Ascending aorta (tissue), 2 donors: ENCODE measurements around the gene CHGA. TPM values are rescaled to one million over a fixed set of nuclear protein-coding genes. Genes with fewer than 3 reads are reported as not detected.

Experiments used
- DNase-seq, 2 donors: peaks; one replicate each; pipeline ENCODE4 v3.0.0-alpha.2; 2019; ENCODE audit warnings: low spot score in 2 of 2
- H3K27ac ChIP-seq, 2 donors: fragments of 200-600 bp; sonication (generic); one replicate each; pipeline ENCODE4 v1.5.1; 2016 to 2017; ENCODE audit warnings: mild to moderate bottlenecking in 1 of 2
- H3K27me3 ChIP-seq: fragments of 200-600 bp; sonication (generic); one replicate; pipeline ENCODE4 v1.5.1; 2017
- H3K36me3 ChIP-seq, 2 donors: fragments of 200-600 bp; sonication (generic); one replicate each; pipeline ENCODE4 v1.5.1; 2016
- H3K4me1 ChIP-seq, 2 donors: fragments of 200-600 bp; sonication (generic); one replicate each; pipeline ENCODE4 v1.5.1; 2016 to 2017; ENCODE audit warnings: mild to moderate bottlenecking in 1 of 2
- H3K4me3 ChIP-seq, 2 donors: fragments of 200-600 bp; sonication (generic); one replicate each; pipeline ENCODE4 v1.5.1; 2016 to 2017; ENCODE audit warnings: mild to moderate bottlenecking in 1 of 2
- H3K9me3 ChIP-seq, 2 donors: fragments of 200-600 bp; sonication (generic); one replicate each; pipeline ENCODE4 v1.5.1; 2016
- CTCF ChIP-seq, 3 experiments: fragments of 200-600 bp in 2 of 3; fragments of 450-650 bp in 1 of 3; sonication (generic) in 2 of 3; IDR thresholded peaks; one replicate each; pipeline ENCODE4 v1.5.1; 2016 to 2019; ENCODE audit warnings: antibody characterized with exemption in 3 of 3, mild to moderate bottlenecking in 1 of 3, moderate library complexity in 1 of 3
- intact Hi-C: fragments of 100-400 bp; cut with DNase I; formaldehyde crosslinking; loops from one replicate; pipeline ENCODE4 v1.15.1; 2023
- total RNA-seq: library from RNA; depleted of rRNA; stranded (reverse); fragments of >200 nt; gene quantifications from one replicate; pipeline ENCODE4 v1.1.0, GENCODE V29; 2016

The CHGA gene
- total RNA-seq, 1 donor from 2014 or later = 0.32 TPM

GRCh38 chr14:92924247-92924646 is 1.3 kb downstream of the CHGA start:
- Histone ChIP-seq H3K4me1 (no peaks in the 10 kb centered on the region), H3K27ac (no peak overlapping the region), H3K9me3 (no peaks in the 10 kb centered on the region), H3K4me3 (no peak overlapping the region), H3K36me3 (no peaks in the 10 kb centered on the region), H3K27me3 (no peaks in the 10 kb centered on the region)
- DNase-seq = no peak
- intact Hi-C loops = no loop called here
- TF ChIP-seq CTCF (IDR thresholded peaks at IDR 0.05) = no peak

GRCh38 chr14:92925446-92925845 is 2.5 kb downstream of the CHGA start:
- Histone ChIP-seq H3K27ac (no peak overlapping the region), H3K36me3 (no peaks in the 10 kb centered on the region), H3K4me3 (no peak overlapping the region), H3K4me1 (no peaks in the 10 kb centered on the region), H3K9me3 (no peaks in the 10 kb centered on the region), H3K27me3 (no peaks in the 10 kb centered on the region)
- no peak for TF ChIP-seq CTCF (IDR thresholded peaks at IDR 0.05)
- intact Hi-C loops = no loop called here
- no peak for DNase-seq

GRCh38 chr14:92926180-92926845 is 3.4 kb downstream of the CHGA start:
- Histone ChIP-seq H3K36me3 (no peaks in the 10 kb centered on the region), H3K27ac (no peak overlapping the region), H3K27me3 (no peaks in the 10 kb centered on the region), H3K4me1 (no peaks in the 10 kb centered on the region), H3K4me3 (no peak overlapping the region), H3K9me3 (no peaks in the 10 kb centered on the region)
- intact Hi-C loops = no loop called here
- no peak for DNase-seq
- TF ChIP-seq CTCF (IDR thresholded peaks at IDR 0.05) = no peak

GRCh38 chr14:92926931-92927330 is 4.0 kb downstream of the CHGA start:
- no peak overlapping the region for H3K27ac ChIP-seq
- intact Hi-C loops = no loop called here
- no peaks in the 10 kb centered on the region for H3K36me3 ChIP-seq
- no peaks in the 10 kb centered on the region for H3K27me3 ChIP-seq
- TF ChIP-seq CTCF (IDR thresholded peaks at IDR 0.05) = no peak
- DNase-seq = no peak
- H3K4me3 ChIP-seq = no peak overlapping the region
- H3K9me3 ChIP-seq = no peaks in the 10 kb centered on the region
- H3K4me1 ChIP-seq = no peaks in the 10 kb centered on the region

GRCh38 chr14:92927349-92928257 is 4.7 kb downstream of the CHGA start:
- no peak for DNase-seq
- no peaks in the 10 kb centered on the region for H3K36me3 ChIP-seq
- no peaks in the 10 kb centered on the region for H3K9me3 ChIP-seq
- H3K4me1 ChIP-seq = no peaks in the 10 kb centered on the region
- no peak overlapping the region for H3K27ac ChIP-seq
- TF ChIP-seq CTCF (IDR thresholded peaks at IDR 0.05) = no peak
- no peak overlapping the region for H3K4me3 ChIP-seq
- H3K27me3 ChIP-seq = no peaks in the 10 kb centered on the region
- intact Hi-C loops = no loop called here
